ENCODE data around the gene NACA2.

DNA sequence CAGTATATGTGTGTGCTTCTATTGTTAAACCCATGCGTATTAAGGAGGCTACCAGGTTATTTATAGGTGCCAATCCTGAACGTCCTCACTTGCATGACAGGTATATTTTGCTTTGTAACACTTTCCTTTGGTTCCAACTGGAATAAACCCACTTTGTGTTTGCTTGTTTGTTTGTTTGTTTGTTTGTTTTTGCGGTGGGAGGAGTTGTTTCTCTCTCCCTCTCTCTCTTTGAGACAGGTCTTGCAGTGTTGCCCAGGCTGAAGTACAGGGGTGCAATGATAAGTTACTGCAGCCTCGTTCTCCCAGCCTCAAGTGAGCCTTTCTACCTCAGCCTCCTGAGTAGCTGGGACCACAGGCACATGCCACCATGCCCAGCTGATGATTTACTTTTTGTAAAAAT is 28.7 kb downstream of the NACA2 start:
- TF ChIP-seq CTCF (conservative IDR thresholded peaks at IDR 0.05): no peak
- no peak for TF ChIP-seq EZH2 (IDR thresholded peaks at IDR 0.05; ENCODE audit: low read depth)

Measured in PC-9 (cell line).